Neural cell (in vitro differentiated cells): Measurements from ENCODE around the gene SLC38A3. TPM values are rescaled to one million over a fixed set of nuclear protein-coding genes. Genes with fewer than 3 reads are reported as not detected.

Experiments
- H2AFZ ChIP-seq: fragments of 200-600, 300-800 bp; sonication (generic), shearing (Covaris generic); 2 replicates; pipeline ENCODE4 v1.6.0; 2014; ENCODE audit warnings: low read depth, mild to moderate bottlenecking, antibody characterized with exemption, low read length, moderate library complexity
- H3F3A ChIP-seq: fragments of 200-600 bp; shearing (Covaris generic); 2 replicates; pipeline ENCODE4 v1.6.1; 2016; ENCODE audit warnings: mild to moderate bottlenecking, moderate library complexity, mixed read lengths, antibody characterized with exemption, low read length; ENCODE audit not compliant: insufficient read depth, poor library complexity, severe bottlenecking
- H3K27ac ChIP-seq: fragments of 200-600, 300-800 bp; sonication (generic), shearing (Covaris generic); 2 replicates; pipeline ENCODE4 v1.5.1; 2014; ENCODE audit warnings: mild to moderate bottlenecking, low read length, moderate library complexity
- H3K27me3 ChIP-seq: fragments of 300-800, 200-600 bp; sonication (generic), shearing (Covaris generic); 2 replicates; pipeline ENCODE4 v1.6.0; 2014; ENCODE audit warnings: mild to moderate bottlenecking, low read depth, low read length, moderate library complexity; ENCODE audit not compliant: insufficient read depth
- H3K36me3 ChIP-seq: fragments of 300-800, 200-600 bp; sonication (generic), shearing (Covaris generic); 2 replicates; pipeline ENCODE4 v1.5.1; 2014; ENCODE audit warnings: mild to moderate bottlenecking, antibody characterized with exemption, low read length, moderate library complexity; ENCODE audit not compliant: insufficient read depth
- H3K4me2 ChIP-seq: fragments of 300-800, 200-600 bp; sonication (generic), shearing (Covaris generic); 2 replicates; pipeline ENCODE4 v1.6.0; 2014; ENCODE audit warnings: mild to moderate bottlenecking, low read length
- H3K4me3 ChIP-seq: fragments of 300-800, 200-600 bp; sonication (generic), shearing (Covaris generic); 2 replicates; pipeline ENCODE4 v1.5.1; 2014; ENCODE audit warnings: mild to moderate bottlenecking, low read length, moderate library complexity
- H3K79me2 ChIP-seq: fragments of 200-600 bp; shearing (Covaris generic); replicated peaks from 2 replicates; pipeline ENCODE4 v1.6.0; 2014; ENCODE audit warnings: mild to moderate bottlenecking, low read length, moderate library complexity; ENCODE audit not compliant: insufficient read depth
- H3K9ac ChIP-seq: fragments of 300-800, 200-600 bp; sonication (generic), shearing (Covaris generic); 2 replicates; pipeline ENCODE4 v1.6.1; 2016; ENCODE audit warnings: mild to moderate bottlenecking, low read length, mixed read lengths
- H3K9me2 ChIP-seq: fragments of 200-600 bp; shearing (Covaris generic); 2 replicates; pipeline ENCODE4 v1.6.1; 2016; ENCODE audit warnings: mild to moderate bottlenecking, low read length, mixed read lengths; ENCODE audit not compliant: insufficient read depth
- H3K9me3 ChIP-seq: fragments of 200-600, 300-800 bp; sonication (generic), shearing (Covaris generic); 2 replicates; pipeline ENCODE4 v1.6.1; 2016; ENCODE audit warnings: mild to moderate bottlenecking, mixed run types, low read length, moderate library complexity, mixed read lengths
- H4K20me1 ChIP-seq: fragments of 200-600 bp; shearing (Covaris generic); 2 replicates; pipeline ENCODE4 v1.6.1; 2016; ENCODE audit warnings: mild to moderate bottlenecking, mixed run types; ENCODE audit not compliant: insufficient read depth
- EP300 ChIP-seq: fragments of 450-650 bp; conservative IDR thresholded peaks from 2 replicates; pipeline ENCODE4 v1.6.1; 2014; ENCODE audit warnings: antibody characterized with exemption, mild to moderate bottlenecking, moderate library complexity; ENCODE audit not compliant: poor library complexity, severe bottlenecking
- EZH2 ChIP-seq: fragments of 200-600, 300-800 bp; shearing (Covaris generic), sonication (generic); IDR thresholded peaks from 2 replicates; pipeline ENCODE4 v1.6.1; 2014; ENCODE audit warnings: antibody characterized with exemption, low read length, borderline replicate concordance, mild to moderate bottlenecking; ENCODE audit not compliant: insufficient read depth, poor library complexity, severe bottlenecking
- MXI1 ChIP-seq: fragments of 450-650 bp; conservative IDR thresholded peaks from 2 replicates; pipeline ENCODE4 v1.6.1; 2014; ENCODE audit warnings: antibody characterized with exemption, mild to moderate bottlenecking; ENCODE audit not compliant: poor library complexity, severe bottlenecking
- POLR2AphosphoS5 ChIP-seq: IDR thresholded peaks from 2 replicates; pipeline ENCODE4 v1.6.1; 2012
- RAD21 ChIP-seq: fragments of 450-650 bp; conservative IDR thresholded peaks from 2 replicates; pipeline ENCODE4 v1.6.1; 2014; ENCODE audit warnings: antibody characterized with exemption, mild to moderate bottlenecking, moderate library complexity
- SMC3 ChIP-seq: fragments of 450-650 bp; conservative IDR thresholded peaks from 2 replicates; pipeline ENCODE4 v1.6.1; 2014; ENCODE audit warnings: antibody characterized with exemption, mild to moderate bottlenecking, moderate library complexity; ENCODE audit not compliant: poor library complexity
- TAF1 ChIP-seq: IDR thresholded peaks from 2 replicates; pipeline ENCODE4 v1.6.1; 2012; ENCODE audit warnings: low read depth
- polyA plus RNA-seq: library from polyadenylated mRNA; depleted of rRNA; stranded (reverse); fragments of >200 nt; gene quantifications from 2 replicates; pipeline ENCODE4 v1.2.3, GENCODE V29; 2014
- TF ChIP-seq, protein P1 (sequence below): fragments of 450-650 bp; IDR thresholded peaks from 2 replicates; pipeline ENCODE4 v1.5.1; 2014; ENCODE audit warnings: antibody characterized with exemption, mild to moderate bottlenecking, moderate library complexity; ENCODE audit not compliant: poor library complexity, severe bottlenecking
- TF ChIP-seq, protein P2 (sequence below): IDR thresholded peaks from 2 replicates; pipeline ENCODE4 v1.6.1; 2012; ENCODE audit warnings: borderline replicate concordance

Gene SLC38A3
- polyA plus RNA-seq, 1 donor from 2014 or later = not detected

DNA sequence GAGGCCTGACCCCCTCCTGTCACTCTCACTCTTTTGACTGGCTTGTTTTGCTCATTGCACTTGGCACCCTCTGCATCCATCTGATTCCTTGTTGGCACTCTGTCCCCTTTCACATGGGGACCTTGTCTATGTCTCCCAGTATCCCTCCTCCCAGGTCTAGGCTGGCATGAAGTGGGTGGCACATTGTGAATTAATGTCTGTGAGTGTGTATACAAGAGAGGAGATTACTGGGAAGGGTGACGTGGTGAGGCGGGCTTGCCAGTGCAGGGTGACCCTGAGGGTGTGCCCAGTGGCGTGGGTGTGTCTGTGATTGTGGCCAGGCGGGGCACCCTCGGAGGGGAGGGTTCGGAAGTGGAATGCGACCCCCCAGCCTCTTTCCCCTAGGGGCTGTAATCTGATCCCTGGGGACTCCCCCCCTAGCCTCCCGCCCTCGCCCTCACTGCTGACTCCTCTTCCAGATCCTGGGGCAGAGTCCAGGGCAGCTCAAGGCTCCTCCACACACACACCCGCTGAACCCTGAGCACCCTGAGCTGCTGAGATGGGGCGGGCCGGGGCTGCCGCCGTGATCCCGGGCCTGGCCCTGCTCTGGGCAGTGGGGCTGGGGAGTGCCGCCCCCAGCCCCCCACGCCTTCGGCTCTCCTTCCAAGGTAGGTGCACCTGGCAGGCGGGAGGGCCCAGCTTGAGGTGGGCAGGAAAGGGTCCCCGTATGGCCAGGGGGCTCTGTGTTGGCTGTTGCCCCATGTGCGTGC is 63.8 kb downstream of the SLC38A3 start, which contains the start of gene SEMA3B:
TSS of gene SEMA3B (plus strand) at position 445 of the 749 bp plus-strand sequence. CDS start at position 539, 94 bp downstream.
- Histone ChIP-seq H3K9me2 (no peaks in the 10 kb centered on the region), H3K9ac (no peak within 1 kb of the TSS), H2AFZ (no peak within 1 kb of the TSS)

DNA sequence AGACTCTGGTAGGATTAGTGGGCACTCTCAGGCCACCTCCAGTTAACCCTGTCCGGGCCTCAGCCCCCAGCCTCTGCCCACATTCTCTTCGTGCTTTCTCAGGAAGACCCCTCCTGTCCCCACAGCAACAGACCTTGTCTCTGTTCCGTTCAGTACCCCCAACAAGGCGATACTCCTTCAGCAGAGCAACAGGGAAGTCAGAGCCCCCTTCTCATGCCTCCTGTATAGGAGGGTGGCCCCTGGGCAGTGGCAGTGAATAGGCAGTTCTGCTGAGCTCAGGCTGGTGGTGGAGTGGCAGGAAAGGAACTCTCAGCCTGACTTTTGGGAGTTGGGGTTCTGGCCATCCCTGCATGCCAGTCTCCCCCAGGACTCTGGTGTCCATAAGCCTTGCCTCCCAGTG is 64.4 kb downstream of the SLC38A3 start:
- Histone ChIP-seq H3K9ac (no peak overlapping the region), H3K27me3 (peaks cover 6% of the 10 kb centered on the region), H3K4me3 (no peak overlapping the region), H3K9me3 (no peaks in the 10 kb centered on the region), H4K20me1 (no peaks in the 10 kb centered on the region), H3K36me3 (no peaks in the 10 kb centered on the region), H2AFZ (no peak overlapping the region), H3F3A (no peaks in the 10 kb centered on the region), H3K9me2 (no peaks in the 10 kb centered on the region), H3K4me2 (no peak overlapping the region), H3K79me2 (no peaks in the 10 kb centered on the region), H3K27ac (no peak overlapping the region)
- TF ChIP-seq POLR2AphosphoS5 (no peak), TAF1 (no peak), EZH2 (no peak), MXI1 (no peak), RAD21 (no peak), EP300 (no peak), SMC3 (no peak)
- TF ChIP-seq, protein P1, sequence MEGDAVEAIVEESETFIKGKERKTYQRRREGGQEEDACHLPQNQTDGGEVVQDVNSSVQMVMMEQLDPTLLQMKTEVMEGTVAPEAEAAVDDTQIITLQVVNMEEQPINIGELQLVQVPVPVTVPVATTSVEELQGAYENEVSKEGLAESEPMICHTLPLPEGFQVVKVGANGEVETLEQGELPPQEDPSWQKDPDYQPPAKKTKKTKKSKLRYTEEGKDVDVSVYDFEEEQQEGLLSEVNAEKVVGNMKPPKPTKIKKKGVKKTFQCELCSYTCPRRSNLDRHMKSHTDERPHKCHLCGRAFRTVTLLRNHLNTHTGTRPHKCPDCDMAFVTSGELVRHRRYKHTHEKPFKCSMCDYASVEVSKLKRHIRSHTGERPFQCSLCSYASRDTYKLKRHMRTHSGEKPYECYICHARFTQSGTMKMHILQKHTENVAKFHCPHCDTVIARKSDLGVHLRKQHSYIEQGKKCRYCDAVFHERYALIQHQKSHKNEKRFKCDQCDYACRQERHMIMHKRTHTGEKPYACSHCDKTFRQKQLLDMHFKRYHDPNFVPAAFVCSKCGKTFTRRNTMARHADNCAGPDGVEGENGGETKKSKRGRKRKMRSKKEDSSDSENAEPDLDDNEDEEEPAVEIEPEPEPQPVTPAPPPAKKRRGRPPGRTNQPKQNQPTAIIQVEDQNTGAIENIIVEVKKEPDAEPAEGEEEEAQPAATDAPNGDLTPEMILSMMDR = no peak
- TF ChIP-seq, protein P2, sequence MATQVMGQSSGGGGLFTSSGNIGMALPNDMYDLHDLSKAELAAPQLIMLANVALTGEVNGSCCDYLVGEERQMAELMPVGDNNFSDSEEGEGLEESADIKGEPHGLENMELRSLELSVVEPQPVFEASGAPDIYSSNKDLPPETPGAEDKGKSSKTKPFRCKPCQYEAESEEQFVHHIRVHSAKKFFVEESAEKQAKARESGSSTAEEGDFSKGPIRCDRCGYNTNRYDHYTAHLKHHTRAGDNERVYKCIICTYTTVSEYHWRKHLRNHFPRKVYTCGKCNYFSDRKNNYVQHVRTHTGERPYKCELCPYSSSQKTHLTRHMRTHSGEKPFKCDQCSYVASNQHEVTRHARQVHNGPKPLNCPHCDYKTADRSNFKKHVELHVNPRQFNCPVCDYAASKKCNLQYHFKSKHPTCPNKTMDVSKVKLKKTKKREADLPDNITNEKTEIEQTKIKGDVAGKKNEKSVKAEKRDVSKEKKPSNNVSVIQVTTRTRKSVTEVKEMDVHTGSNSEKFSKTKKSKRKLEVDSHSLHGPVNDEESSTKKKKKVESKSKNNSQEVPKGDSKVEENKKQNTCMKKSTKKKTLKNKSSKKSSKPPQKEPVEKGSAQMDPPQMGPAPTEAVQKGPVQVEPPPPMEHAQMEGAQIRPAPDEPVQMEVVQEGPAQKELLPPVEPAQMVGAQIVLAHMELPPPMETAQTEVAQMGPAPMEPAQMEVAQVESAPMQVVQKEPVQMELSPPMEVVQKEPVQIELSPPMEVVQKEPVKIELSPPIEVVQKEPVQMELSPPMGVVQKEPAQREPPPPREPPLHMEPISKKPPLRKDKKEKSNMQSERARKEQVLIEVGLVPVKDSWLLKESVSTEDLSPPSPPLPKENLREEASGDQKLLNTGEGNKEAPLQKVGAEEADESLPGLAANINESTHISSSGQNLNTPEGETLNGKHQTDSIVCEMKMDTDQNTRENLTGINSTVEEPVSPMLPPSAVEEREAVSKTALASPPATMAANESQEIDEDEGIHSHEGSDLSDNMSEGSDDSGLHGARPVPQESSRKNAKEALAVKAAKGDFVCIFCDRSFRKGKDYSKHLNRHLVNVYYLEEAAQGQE = no peak

More for the DNA sequence above, 63.8 kb downstream of the SLC38A3 start, which contains the start of gene SEMA3B:
- TF ChIP-seq MXI1 (no peak), POLR2AphosphoS5 (no peak), EZH2 (no peak), RAD21 (no peak), EP300 (no peak), SMC3 (no peak), TAF1 (no peak)
- TF ChIP-seq, protein P2 = no peak
- TF ChIP-seq, protein P1 = no peak
- H4K20me1 ChIP-seq = no peaks in the 10 kb centered on the region
- H3K9me3 ChIP-seq = no peaks in the 10 kb centered on the region
- no peaks in the 10 kb centered on the region for H3F3A ChIP-seq
- H3K36me3 ChIP-seq = no peaks in the 10 kb centered on the region
- H3K4me2 ChIP-seq = no peak within 1 kb of the TSS
- no peak within 1 kb of the TSS for H3K4me3 ChIP-seq
- H3K79me2 ChIP-seq = no peaks in the 10 kb centered on the region
- no peak within 1 kb of the TSS for H3K27ac ChIP-seq
- peaks cover under 1% of the 10 kb centered on the region for H3K27me3 ChIP-seq
